Measurements from ENCODE around the gene DSG3.
"Not testable (repeated sequence)": the region's sequence is repeated elsewhere in the genome, so short reads cannot be mapped to it uniquely, and the experiment has no call there.

DSG3 gene

GRCh38 chr18:31492671-31493070 lies 45.1 kb downstream of the DSG3 start:
- no peak for DNase-seq (ENCODE audit: low read depth in 2 of 2)

- no peak for DNase-seq (ENCODE audit: low read depth in 2 of 2)
Observed at GRCh38 chr18:31493171-31493570, 45.6 kb downstream of the DSG3 start.

DNA sequence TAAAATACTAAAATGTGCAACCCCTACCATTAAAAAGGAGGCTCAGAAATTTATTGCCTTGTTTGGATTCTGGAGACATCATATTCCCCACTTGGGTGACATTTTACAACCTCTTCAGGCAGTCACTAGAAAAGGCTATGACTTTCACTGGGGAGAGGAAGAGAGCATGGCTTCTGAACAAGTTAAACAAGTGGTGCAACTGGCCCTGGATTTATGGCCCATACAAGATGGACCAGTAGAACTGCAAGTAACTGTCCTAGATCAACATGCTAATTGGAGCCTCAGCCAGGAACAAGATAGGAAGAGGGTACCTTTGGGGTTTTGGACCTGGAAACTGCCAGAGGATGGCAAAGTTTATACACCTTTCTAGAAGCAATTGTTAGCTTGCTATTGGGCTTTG lies 46.4 kb downstream of the DSG3 start:
- no peak for DNase-seq (ENCODE audit: low read depth in 2 of 2)

GRCh38 chr18:31494705-31495244 lies 47.2 kb downstream of the DSG3 start:
- DNase-seq (ENCODE audit: low read depth in 2 of 2), result not testable (repeated sequence)

GRCh38 chr18:31497404-31497835 lies 49.9 kb downstream of the DSG3 start:
- DNase-seq (ENCODE audit: low read depth in 2 of 2), result no peak

DNA sequence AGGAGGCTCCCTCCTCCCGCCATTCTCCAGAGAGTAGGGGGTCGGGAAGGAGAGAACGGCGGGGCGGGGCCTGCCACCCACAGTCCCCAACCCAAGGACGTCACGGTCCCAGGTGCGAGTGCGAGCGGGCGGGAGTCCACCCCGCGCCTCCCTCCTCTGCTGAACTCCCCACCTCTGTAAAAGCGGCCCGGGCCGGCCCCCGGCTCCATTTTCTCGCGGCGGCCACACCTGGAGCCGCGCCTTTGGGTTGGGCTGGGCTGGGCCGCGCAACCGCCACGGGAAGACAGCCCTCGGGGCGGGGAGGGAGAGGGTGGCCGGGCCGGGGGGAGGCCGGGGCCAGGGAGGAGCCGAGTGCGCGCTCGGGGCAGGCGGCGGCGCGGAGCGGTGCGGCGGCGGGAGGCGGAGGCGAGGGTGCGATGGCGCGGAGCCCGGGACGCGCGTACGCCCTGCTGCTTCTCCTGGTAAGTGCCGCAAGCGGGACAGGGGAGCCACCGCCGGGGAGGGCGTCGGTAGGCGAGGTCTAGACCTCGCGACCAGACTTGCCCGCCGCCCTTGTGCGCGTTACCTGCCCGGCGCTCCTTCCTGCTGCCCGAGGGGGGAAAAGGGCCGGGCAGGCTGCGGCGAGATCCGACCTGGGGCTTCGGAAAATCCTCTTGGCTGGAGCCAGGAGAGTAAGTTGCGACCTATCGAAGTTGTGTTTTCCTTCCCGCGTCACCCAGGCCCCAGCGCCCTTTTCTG lies 50.5 kb downstream of the DSG3 start, which contains the start of gene DSG2:
Gene DSG2, plus strand, starts transcription at position 342 of the 738 bp plus-strand sequence. Its CDS starts 75 bp downstream, at position 417.
- no peak for DNase-seq (ENCODE audit: low read depth in 2 of 2)

- DNase-seq (ENCODE audit: low read depth in 2 of 2), result no peak
Observed at GRCh38 chr18:31498574-31499524, 51.3 kb downstream of the DSG3 start.

GRCh38 chr18:31500051-31500688 lies 52.6 kb downstream of the DSG3 start:
- DNase-seq (ENCODE audit: low read depth in 2 of 2), result no peak

- no peak for DNase-seq (ENCODE audit: low read depth in 2 of 2)
Observed at GRCh38 chr18:31503011-31503410, 55.5 kb downstream of the DSG3 start.

DNA sequence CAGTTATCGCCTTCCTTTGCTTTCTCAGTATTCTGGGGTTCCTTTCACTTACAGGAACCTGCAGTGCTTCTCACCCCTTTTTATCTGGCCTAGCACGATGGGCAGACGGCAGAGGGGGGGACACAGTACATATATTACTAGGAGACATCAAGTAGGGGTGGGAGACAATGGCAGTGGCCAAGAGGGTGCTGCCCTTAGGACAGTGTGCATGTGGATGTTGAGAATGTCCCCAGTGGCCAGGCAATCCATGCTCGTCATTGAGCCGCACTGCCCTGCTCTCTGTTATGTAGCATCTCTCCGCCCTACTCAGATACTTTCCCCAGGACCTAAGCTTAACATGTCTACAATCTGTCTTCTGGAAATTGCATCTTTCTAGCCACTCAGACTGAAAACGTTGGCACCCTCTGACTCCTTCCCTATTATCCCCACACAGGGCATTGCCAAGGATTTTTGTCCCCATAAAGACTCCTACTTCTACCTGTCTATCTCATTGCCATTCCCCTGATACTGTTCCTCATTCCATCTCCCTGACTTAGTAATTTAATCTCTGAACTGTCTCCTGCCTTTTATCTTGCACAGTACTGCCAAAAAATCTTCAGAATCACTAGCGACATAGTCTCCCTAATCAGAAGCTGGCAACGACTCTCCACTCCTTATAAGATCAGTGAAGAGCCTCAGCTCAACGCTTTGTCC lies 57.1 kb downstream of the DSG3 start:
- DNase-seq (ENCODE audit: low read depth in 2 of 2), result no peak

DNA sequence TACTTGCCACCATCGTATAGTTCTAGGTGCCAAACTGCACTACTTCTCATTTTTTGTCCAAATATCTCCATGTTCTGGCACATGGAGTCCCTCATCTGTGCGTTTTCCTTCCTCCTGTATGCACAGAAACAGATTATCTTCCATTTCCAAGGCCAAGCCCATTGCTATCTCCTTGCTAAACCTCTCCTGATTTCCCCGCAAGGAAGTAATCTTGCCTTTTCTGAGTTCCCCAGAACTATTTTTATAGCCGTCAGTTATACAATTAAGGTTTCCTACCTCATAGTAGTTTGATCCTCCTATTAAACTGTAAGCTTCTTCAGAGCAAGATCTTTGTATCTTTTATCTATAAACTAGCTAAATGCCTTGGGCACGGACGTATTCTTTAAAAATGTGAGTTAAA lies 57.6 kb downstream of the DSG3 start:
- DNase-seq (ENCODE audit: low read depth in 2 of 2), result no peak

- no peak for DNase-seq (ENCODE audit: low read depth in 2 of 2)
Observed at GRCh38 chr18:31506024-31506742, 58.6 kb downstream of the DSG3 start.

DNA sequence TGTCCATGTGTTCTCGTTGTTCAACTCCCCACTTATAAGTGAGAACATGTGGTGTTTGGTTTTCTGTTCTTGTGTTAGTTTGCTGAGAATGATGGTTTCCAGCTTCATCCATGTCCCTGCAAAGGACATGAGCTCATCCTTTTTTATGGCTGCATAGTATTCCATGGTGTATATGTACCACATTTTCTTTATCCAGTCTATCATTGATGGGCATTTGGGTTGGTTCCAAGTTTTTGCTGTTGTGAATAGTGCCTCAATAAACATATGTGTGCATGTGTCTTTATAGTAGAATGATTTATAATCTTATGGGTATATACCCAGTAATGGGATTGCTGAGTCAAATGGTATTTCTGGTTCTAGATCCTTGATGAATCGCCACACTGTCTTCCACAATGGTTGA lies 59.6 kb downstream of the DSG3 start:
- DNase-seq (ENCODE audit: low read depth in 2 of 2), result not testable (repeated sequence)

DNA sequence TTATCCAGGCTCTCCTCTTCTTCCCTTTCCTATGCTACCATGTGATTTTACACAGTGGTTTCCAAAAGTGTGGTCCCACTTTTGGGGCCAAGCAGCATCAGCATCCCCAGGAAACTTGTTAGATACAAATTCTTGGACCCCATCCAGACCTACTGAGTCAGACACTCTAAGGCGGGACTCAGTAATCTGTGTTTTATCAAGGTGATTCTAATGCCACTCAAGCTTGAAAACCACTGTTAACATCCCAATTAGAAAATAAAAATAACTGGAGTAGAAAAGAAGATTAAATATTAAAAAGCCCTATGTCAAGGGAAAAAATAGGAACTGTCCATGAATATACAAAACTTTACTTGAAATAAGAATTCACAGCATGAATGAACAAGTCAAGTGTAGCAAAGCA lies 61.2 kb downstream of the DSG3 start:
- no peak for DNase-seq (ENCODE audit: low read depth in 2 of 2)

GRCh38 chr18:31509571-31509970 lies 62.0 kb downstream of the DSG3 start:
- DNase-seq (ENCODE audit: low read depth in 2 of 2), result no peak

- no peak for DNase-seq (ENCODE audit: low read depth in 2 of 2)
Observed at GRCh38 chr18:31510319-31510718, 62.8 kb downstream of the DSG3 start.

- DNase-seq (ENCODE audit: low read depth in 2 of 2), result no peak
Observed at GRCh38 chr18:31511098-31511497, 63.6 kb downstream of the DSG3 start.

DNA sequence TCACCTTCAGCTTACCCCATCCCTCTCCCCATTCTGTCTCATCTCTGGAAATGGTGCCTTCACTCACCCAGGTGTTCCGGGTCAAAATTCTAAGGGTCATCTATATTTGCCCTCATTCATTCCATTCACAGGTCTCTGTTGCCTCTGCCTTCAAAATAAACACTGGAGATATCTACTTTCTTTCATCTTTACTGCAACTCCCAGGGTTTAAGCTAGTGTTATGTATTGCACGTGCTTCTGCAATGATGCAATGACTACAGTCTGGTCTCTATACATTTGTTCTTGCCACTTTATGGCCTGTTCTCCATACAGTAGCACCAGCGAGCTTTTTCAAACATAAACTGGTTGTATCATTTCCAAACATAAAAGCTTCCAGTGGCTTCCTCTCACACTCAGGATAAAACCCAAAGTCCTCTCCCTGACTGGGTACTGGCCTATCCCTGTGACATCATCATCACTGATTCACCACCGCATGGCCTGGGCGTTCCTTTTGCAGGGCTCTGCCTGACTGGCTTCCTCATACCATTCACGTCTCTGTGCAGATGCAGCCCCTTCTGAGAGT lies 64.7 kb downstream of the DSG3 start:
- DNase-seq (ENCODE audit: low read depth in 2 of 2), result no peak

- DNase-seq (ENCODE audit: low read depth in 2 of 2), result no peak
Observed at GRCh38 chr18:31513189-31513935, 65.8 kb downstream of the DSG3 start.

GRCh38 chr18:31516437-31516836 lies 68.9 kb downstream of the DSG3 start:
- DNase-seq (ENCODE audit: low read depth in 2 of 2), result no peak
